Measurements from ENCODE around the gene ABCA2. TPM values are rescaled to one million over a fixed set of nuclear protein-coding genes. Genes with fewer than 3 reads are reported as not detected.

The ABCA2 gene
- total and polyA plus RNA-seq, 4 donors: 13.4 to 39.0 (median 16.5) TPM

DNA sequence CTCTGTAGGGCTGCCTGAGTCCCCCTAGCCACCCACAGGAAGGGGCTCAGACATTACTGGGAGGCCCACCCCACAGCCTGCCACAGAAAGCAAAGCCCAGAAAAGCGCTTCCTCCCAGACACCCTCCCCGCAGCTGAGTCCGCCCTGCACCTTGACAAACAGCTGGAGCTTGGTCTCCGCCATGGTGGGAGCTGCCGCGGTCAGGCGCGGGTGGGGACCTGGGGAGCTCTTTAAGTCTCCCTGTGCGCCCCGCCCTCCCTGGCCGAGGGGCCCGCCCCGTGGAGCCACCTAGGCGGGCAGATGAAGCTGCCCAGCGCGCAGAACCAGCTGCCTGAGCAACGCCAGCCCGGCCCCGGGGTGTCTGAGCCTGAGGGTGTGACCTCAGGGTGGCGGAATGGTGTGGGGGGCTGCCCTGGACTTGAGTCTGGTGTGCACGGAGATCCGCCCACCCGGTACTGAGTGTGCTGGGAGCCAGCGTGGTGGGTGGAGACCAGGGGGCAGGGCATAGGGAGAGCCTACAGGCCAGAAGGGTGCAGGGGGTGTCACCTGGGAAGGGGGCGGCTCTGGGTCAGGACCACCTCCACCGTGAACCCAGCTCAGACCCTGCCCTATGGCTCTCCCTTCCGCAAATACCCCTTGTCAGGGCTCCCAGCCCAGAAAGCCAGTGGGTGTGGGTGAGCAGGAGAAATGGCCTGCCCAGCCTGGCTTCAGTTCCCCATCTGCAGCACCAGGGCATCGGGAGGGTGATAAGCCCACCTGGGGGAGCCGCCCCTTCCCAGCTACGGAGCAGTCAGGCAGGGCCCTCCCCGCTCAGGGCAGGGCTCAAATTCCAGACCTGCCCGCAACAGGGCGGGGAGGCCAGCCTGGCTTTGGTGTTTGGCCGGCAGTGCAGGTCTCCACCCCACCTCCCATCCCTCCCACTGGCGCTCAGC lies 31.4 kb downstream of the ABCA2 start, which contains the start of gene CLIC3:
Gene CLIC3, minus strand, starts transcription at position 208 of the 932 bp plus-strand sequence. Its CDS starts 25 bp downstream, at position 183.
- ATAC-seq (ENCODE audit: insufficient read depth, low FRiP score) (no peak), DNase-seq (peak; percentile 54 to 62 (median 56))
- Histone ChIP-seq H3K4me1 (ENCODE audit: control insufficient read depth in 5 of 5, insufficient read depth in 5 of 5, low read length in 5 of 5) (peaks cover 0 to 37% (median 15%) of the 10 kb centered on the region in 5 donors), H3K36me3 (ENCODE audit: control insufficient read depth in 4 of 4, insufficient read depth in 4 of 4, low read length in 4 of 4) (peaks cover 0 to 13% (median 0%) of the 10 kb centered on the region in 4 donors), H3K27ac (ENCODE audit: low read depth in 1 of 2, low read length in 1 of 2) (peak within 1 kb of the TSS in 1 of 2 donors; percentile 48), H3K27me3 (ENCODE audit: control insufficient read depth in 3 of 3, insufficient read depth in 3 of 3, low read length in 2 of 3) (no peaks in the 10 kb centered on the region), H3K9ac (ENCODE audit: insufficient read depth in 1 of 2, low read length in 2 of 2) (no peak within 1 kb of the TSS), H3K9me3 (ENCODE audit: control insufficient read depth in 4 of 4, insufficient read depth in 3 of 4, low read length in 3 of 4) (no peaks in the 10 kb centered on the region), H3K4me3 (no peak within 1 kb of the TSS)
- 22 to 25% methylated on average over 33 to 35 of the region's 35 CpGs for WGBS, 2 donors
- TF ChIP-seq, protein P1, sequence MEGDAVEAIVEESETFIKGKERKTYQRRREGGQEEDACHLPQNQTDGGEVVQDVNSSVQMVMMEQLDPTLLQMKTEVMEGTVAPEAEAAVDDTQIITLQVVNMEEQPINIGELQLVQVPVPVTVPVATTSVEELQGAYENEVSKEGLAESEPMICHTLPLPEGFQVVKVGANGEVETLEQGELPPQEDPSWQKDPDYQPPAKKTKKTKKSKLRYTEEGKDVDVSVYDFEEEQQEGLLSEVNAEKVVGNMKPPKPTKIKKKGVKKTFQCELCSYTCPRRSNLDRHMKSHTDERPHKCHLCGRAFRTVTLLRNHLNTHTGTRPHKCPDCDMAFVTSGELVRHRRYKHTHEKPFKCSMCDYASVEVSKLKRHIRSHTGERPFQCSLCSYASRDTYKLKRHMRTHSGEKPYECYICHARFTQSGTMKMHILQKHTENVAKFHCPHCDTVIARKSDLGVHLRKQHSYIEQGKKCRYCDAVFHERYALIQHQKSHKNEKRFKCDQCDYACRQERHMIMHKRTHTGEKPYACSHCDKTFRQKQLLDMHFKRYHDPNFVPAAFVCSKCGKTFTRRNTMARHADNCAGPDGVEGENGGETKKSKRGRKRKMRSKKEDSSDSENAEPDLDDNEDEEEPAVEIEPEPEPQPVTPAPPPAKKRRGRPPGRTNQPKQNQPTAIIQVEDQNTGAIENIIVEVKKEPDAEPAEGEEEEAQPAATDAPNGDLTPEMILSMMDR (IDR thresholded peaks at IDR 0.05; ENCODE audit: control extremely low read depth, extremely low read depth): no peak

DNA sequence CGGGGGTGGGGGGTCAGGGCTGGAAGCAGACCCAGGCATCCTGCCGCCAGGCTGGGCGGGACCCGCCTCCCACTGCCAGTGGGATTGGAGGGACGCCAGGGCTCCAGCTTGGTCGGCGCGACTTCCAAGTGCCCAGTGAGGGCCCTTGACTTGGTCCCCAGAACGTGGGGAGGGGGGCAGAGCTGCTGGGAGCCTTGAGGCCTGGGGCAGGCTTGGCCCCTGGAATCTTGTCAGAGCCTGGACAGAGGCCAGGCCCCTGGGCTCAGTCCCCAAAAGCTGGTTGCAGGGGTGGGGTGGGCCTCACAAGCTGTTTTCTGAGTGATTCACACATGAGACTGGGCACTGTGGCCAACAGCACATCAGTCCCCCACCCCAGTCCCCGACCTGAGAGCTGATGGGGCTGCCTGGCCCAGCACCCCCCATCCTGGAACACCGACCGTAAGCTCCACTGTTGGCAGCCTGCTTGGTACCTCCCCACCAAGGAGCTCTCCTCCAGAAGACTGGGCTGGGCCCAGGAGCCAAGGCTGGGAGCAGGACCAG lies 32.2 kb downstream of the ABCA2 start:
- Histone ChIP-seq H3K27me3 (ENCODE audit: control insufficient read depth in 3 of 3, insufficient read depth in 3 of 3, low read length in 2 of 3) (no peaks in the 10 kb centered on the region), H3K36me3 (ENCODE audit: control insufficient read depth in 4 of 4, insufficient read depth in 4 of 4, low read length in 4 of 4) (peaks cover 0 to 13% (median 0%) of the 10 kb centered on the region in 4 donors), H3K4me1 (ENCODE audit: control insufficient read depth in 5 of 5, insufficient read depth in 5 of 5, low read length in 5 of 5) (peaks cover 0 to 37% (median 15%) of the 10 kb centered on the region in 5 donors), H3K9me3 (ENCODE audit: control insufficient read depth in 4 of 4, insufficient read depth in 3 of 4, low read length in 3 of 4) (no peaks in the 10 kb centered on the region), H3K4me3 (no peak overlapping the region), H3K9ac (ENCODE audit: insufficient read depth in 1 of 2, low read length in 2 of 2) (no peak overlapping the region), H3K27ac (ENCODE audit: low read depth in 1 of 2, low read length in 1 of 2) (peak overlapping the region in 1 of 2 donors; percentile 40)
- DNase-seq (peak; percentile 74 to 88 (median 81)), ATAC-seq (ENCODE audit: insufficient read depth, low FRiP score) (peak; percentile 4)
- 24 to 27% methylated on average over 10 to 12 of the region's 12 CpGs for WGBS, 2 donors
- TF ChIP-seq, protein P1 (IDR thresholded peaks at IDR 0.05; ENCODE audit: control extremely low read depth, extremely low read depth): no peak

DNA sequence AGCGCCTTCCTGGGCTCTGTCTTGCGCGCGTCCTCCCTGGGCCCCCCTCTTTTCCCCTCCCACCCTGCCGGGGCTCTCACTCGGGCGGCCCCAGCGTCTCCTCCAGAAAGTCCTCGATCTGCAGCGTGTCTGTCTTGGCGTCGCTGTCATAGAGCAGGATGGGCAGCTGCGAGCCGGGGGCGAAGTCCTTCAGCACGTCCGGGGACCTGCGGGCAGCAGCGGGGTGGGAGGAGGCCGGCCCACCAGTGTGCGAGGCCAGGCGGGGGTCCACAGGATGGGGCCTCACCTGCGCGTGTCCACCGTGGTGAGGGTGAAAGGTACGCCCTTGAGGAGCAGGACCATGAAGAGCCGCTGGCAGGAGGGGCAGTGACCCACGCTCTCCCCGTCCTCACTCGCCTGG lies 32.7 kb downstream of the ABCA2 start:
- Histone ChIP-seq H3K9ac (ENCODE audit: insufficient read depth in 1 of 2, low read length in 2 of 2) (no peak overlapping the region), H3K4me1 (ENCODE audit: control insufficient read depth in 5 of 5, insufficient read depth in 5 of 5, low read length in 5 of 5) (peaks cover 0 to 37% (median 15%) of the 10 kb centered on the region in 5 donors), H3K36me3 (ENCODE audit: control insufficient read depth in 4 of 4, insufficient read depth in 4 of 4, low read length in 4 of 4) (peaks cover 0 to 13% (median 0%) of the 10 kb centered on the region in 4 donors), H3K27ac (ENCODE audit: low read depth in 1 of 2, low read length in 1 of 2) (no peak overlapping the region), H3K4me3 (no peak overlapping the region), H3K27me3 (ENCODE audit: control insufficient read depth in 3 of 3, insufficient read depth in 3 of 3, low read length in 2 of 3) (no peaks in the 10 kb centered on the region), H3K9me3 (ENCODE audit: control insufficient read depth in 4 of 4, insufficient read depth in 3 of 4, low read length in 3 of 4) (no peaks in the 10 kb centered on the region)
- TF ChIP-seq, protein P1 (IDR thresholded peaks at IDR 0.05; ENCODE audit: control extremely low read depth, extremely low read depth): no peak
- 35 to 37% methylated on average over 28 to 30 of the region's 30 CpGs for WGBS, 2 donors
- DNase-seq (peak; percentile 50 to 57 (median 51)), ATAC-seq (ENCODE audit: insufficient read depth, low FRiP score) (no peak)
